GM10266 (cell line): ENCODE measurements around the gene MAPK1.

ENCODE experiments used
- DNase-seq: peaks from one replicate; pipeline ENCODE4 v3.0.0; 2012; ENCODE audit errors: extremely low spot score
- TF ChIP-seq, protein P1 (sequence below): IDR thresholded peaks from 2 replicates; pipeline ENCODE4 v1.5.1; 2012; ENCODE audit warnings: mild to moderate bottlenecking, low read depth; ENCODE audit not compliant: control insufficient read depth, insufficient read depth; ENCODE audit errors: missing control alignments

The MAPK1 gene

DNA sequence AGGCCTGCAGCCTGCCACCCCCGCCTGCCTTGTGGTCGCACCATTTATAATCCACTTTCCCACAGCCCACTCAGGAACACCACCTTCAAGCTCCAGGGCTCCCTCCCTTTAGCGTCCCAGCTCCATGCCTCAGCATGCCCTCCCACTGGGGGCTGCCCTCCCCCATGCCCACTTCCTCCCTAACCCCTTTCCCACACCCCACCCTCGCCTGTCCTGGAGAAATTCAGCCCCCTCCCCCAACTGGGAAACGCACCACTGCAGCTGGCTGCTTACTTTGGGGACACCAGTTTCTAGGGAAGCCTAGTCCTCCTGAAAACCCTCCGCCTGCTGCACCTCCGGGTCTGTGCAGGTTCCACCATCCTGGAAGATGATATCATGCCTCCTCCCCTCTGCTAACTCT lies 128.5 kb downstream of the MAPK1 start:
- TF ChIP-seq, protein P1, sequence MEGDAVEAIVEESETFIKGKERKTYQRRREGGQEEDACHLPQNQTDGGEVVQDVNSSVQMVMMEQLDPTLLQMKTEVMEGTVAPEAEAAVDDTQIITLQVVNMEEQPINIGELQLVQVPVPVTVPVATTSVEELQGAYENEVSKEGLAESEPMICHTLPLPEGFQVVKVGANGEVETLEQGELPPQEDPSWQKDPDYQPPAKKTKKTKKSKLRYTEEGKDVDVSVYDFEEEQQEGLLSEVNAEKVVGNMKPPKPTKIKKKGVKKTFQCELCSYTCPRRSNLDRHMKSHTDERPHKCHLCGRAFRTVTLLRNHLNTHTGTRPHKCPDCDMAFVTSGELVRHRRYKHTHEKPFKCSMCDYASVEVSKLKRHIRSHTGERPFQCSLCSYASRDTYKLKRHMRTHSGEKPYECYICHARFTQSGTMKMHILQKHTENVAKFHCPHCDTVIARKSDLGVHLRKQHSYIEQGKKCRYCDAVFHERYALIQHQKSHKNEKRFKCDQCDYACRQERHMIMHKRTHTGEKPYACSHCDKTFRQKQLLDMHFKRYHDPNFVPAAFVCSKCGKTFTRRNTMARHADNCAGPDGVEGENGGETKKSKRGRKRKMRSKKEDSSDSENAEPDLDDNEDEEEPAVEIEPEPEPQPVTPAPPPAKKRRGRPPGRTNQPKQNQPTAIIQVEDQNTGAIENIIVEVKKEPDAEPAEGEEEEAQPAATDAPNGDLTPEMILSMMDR: no peak
- no peak for DNase-seq

DNA sequence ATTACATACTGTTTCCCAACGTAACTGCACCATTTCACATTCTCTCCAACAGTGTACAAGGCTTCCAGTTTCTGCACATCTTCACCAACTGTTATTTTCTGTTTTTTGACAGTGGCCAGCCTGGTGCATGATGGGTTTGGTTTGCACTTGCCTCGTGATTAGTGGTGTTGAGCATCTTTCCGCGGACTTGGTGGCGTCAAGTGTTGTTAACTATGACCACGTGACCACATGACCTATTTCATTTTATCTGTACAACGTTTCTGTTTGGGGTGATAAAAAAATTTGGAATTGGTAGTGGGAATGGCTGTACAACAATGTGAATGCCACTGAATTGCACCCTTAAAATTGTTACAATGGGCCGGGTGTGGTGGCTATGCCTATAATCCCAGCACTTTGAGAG lies 129.4 kb downstream of the MAPK1 start:
- no peak for DNase-seq
- TF ChIP-seq, protein P1: no peak

DNA sequence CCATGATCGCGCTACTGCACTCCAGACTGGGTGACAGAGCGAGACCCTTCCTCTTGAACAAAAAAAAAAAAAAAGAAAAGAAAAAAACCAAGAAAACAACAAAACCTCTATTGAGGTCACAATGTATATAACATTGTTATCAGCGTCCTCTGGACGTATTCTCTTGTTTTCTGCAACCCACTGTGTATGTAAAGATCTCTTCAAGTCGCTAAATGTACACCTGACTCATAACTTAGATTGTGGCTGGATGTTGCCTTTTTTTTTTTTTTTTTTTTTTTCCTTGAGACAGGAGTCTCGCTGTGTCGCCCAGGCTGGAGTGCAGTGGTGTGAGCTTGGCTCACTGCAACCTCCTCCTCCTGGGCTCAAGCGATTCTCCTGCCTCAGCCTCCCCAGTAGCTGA lies 130.5 kb downstream of the MAPK1 start:
- TF ChIP-seq, protein P1: no peak
- no peak for DNase-seq

GRCh38 chr22:21736084-21736642 lies 131.3 kb downstream of the MAPK1 start:
- TF ChIP-seq, protein P1: no peak
- no peak for DNase-seq

- TF ChIP-seq, protein P1: no peak
- DNase-seq: peak; percentile 98
These were observed 132.0 kb downstream of the MAPK1 start, which contains the start of gene YPEL1 for GRCh38 chr22:21735200-21736083. YPEL1 (minus strand) TSS chr22:21735794; CDS start chr22:21710744, 25,050 bp downstream.

DNA sequence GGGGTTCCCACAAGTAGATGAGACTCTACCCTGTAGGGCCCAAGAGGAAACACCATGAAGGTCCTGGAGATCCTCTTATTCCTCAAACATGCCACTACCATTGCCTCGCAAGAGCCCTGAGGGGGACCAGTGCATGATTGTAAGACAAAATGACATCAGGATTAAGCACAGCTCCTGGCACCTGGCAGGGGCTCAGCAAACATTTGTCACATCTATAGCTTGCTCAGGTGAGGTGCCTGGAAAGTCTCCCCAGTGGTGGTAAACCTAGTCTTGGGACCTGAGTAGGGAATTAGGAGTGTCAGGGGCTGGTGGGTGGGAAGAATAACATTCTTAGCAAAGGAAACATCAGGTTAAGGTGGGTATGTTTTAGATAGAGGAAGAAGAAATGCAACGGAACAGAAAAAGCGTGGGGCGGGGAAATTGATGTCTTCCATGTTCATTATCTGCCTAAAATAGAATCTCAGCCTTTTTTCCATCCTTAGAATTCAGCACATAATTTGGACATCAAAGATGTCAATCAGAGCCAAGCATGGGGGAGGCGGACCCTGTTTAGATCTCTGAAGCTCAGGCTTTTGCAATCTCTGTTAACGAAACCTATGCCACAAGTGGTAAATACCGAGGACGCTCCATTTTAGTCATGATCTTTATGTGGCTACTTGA lies 132.8 kb downstream of the MAPK1 start:
- DNase-seq: peak; percentile 46
- TF ChIP-seq, protein P1: no peak
